Suprapubic skin (tissue), 4 donors: ENCODE measurements around the gene NOSIP.

ENCODE experiments used
- CTCF ChIP-seq, 2 donors: fragments of 200-600 bp in 1 of 2; fragments of 450-650 bp in 1 of 2; sonication (generic) in 1 of 2; IDR thresholded peaks; one replicate each; pipeline ENCODE4 v1.5.1; 2016 to 2019; ENCODE audit warnings: antibody characterized with exemption in 2 of 2, mild to moderate bottlenecking in 1 of 2, moderate library complexity in 1 of 2
- EP300 ChIP-seq: sonication (generic); formaldehyde crosslinking; IDR thresholded peaks from one replicate; pipeline ENCODE4 v1.6.1; 2017; ENCODE audit warnings: antibody characterized with exemption
- POLR2A ChIP-seq, 2 donors: fragments of 450-650 bp; IDR thresholded peaks; one replicate each; pipeline ENCODE4 v1.6.1; 2017; ENCODE audit warnings: antibody characterized with exemption in 2 of 2, mild to moderate bottlenecking in 2 of 2, moderate library complexity in 2 of 2
- POLR2AphosphoS5 ChIP-seq, 3 donors: sonication (generic); formaldehyde crosslinking; IDR thresholded peaks; one replicate each; pipeline ENCODE4 v1.6.1; 2017; ENCODE audit warnings: antibody characterized with exemption in 3 of 3

GRCh38 chr19:49560358-49560900 lies 19.9 kb downstream of the NOSIP start:
- TF ChIP-seq CTCF (IDR thresholded peaks at IDR 0.05) = no peak
- no peak for TF ChIP-seq POLR2A (IDR thresholded peaks at IDR 0.05)
- TF ChIP-seq EP300 = no peak
- TF ChIP-seq POLR2AphosphoS5 (IDR thresholded peaks at IDR 0.05) = no peak
